ENCODE measurements around the gene CLASRP.

CLASRP gene

GRCh38 chr19:45098521-45099466, 59.9 kb downstream of the CLASRP start:
- no peak for TF ChIP-seq CTCF (IDR thresholded peaks at IDR 0.05; ENCODE audit: poor library complexity, severe bottlenecking)
- peaks cover 20% of the 10 kb centered on the region for H3K4me1 ChIP-seq (ENCODE audit: insufficient read depth, poor library complexity, severe bottlenecking)
- H3K9me3 ChIP-seq (ENCODE audit: severe bottlenecking): no peaks in the 10 kb centered on the region
- no peaks in the 10 kb centered on the region for H3K27me3 ChIP-seq (ENCODE audit: insufficient read depth, poor library complexity, severe bottlenecking)
- H3K4me3 ChIP-seq (ENCODE audit: severe bottlenecking): no peak overlapping the region
- peak; percentile 8; the same call in 2 of the 3 replicates for ATAC-seq (ENCODE audit: low read depth)
- peak overlapping the region; percentile 48 for H3K27ac ChIP-seq (ENCODE audit: poor library complexity, severe bottlenecking)
- no peak for DNase-seq (ENCODE audit: low spot score)
- no peaks in the 10 kb centered on the region; the same call in 1 of the 2 replicates for H3K36me3 ChIP-seq (ENCODE audit: low read depth)

DNA sequence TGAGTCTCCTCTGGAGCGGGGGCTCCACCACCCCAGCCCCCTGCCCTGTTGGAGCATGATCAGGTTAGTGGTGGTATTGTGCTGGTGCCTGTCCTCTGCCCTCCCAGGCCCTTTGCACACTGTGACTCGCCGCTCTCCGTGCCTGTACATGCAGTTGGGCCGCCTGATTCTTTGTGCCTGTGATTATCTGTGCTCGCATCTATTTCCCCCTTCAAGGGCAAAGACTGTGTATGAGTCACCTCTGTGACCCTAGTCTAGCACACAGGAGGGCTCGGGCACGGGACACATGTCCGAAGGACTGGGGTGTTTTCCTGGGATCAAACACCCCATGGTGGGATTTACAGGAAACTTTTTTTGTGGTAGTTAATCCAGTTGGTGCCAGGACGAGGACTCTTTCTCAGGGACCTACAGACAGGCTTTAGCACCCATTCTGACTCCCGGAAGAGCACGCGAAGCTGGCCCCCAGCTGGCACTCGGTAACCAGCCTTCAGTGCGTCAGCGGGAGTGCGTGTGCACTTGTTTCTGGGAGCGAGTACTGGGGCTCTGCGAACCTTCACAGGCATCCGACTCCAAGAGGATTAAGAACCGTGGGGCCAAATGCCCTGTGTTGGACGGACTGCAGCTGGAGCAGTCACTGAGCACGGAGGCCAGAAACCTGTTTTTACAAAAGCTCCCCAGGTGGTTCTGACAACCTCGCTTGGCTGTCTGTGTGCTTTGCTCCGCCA, 60.8 kb downstream of the CLASRP start:
- Histone ChIP-seq H3K4me3 (ENCODE audit: severe bottlenecking) (no peak overlapping the region), H3K27me3 (ENCODE audit: insufficient read depth, poor library complexity, severe bottlenecking) (no peaks in the 10 kb centered on the region), H3K36me3 (ENCODE audit: low read depth) (no peaks in the 10 kb centered on the region; the same call in 1 of the 2 replicates), H3K9me3 (ENCODE audit: severe bottlenecking) (no peaks in the 10 kb centered on the region), H3K4me1 (ENCODE audit: insufficient read depth, poor library complexity, severe bottlenecking) (peaks cover 20% of the 10 kb centered on the region), H3K27ac (ENCODE audit: poor library complexity, severe bottlenecking) (peak overlapping the region; percentile 48)
- no peak for ATAC-seq (ENCODE audit: low read depth)
- no peak for TF ChIP-seq CTCF (IDR thresholded peaks at IDR 0.05; ENCODE audit: poor library complexity, severe bottlenecking)
- no peak for DNase-seq (ENCODE audit: low spot score)

- Histone ChIP-seq H3K4me3 (ENCODE audit: severe bottlenecking) (no peak overlapping the region), H3K27ac (ENCODE audit: poor library complexity, severe bottlenecking) (peak overlapping the region; percentile 48), H3K27me3 (ENCODE audit: insufficient read depth, poor library complexity, severe bottlenecking) (no peaks in the 10 kb centered on the region), H3K4me1 (ENCODE audit: insufficient read depth, poor library complexity, severe bottlenecking) (peaks cover 20% of the 10 kb centered on the region), H3K36me3 (ENCODE audit: low read depth) (no peaks in the 10 kb centered on the region; the same call in 1 of the 2 replicates), H3K9me3 (ENCODE audit: severe bottlenecking) (no peaks in the 10 kb centered on the region)
- TF ChIP-seq CTCF (IDR thresholded peaks at IDR 0.05; ENCODE audit: poor library complexity, severe bottlenecking): no peak
- no peak for DNase-seq (ENCODE audit: low spot score)
- no peak for ATAC-seq (ENCODE audit: low read depth)
Measured at GRCh38 chr19:45100201-45100600, 61.4 kb downstream of the CLASRP start.

GRCh38 chr19:45100846-45101252, 62.0 kb downstream of the CLASRP start:
- DNase-seq (ENCODE audit: low spot score) (no peak), ATAC-seq (ENCODE audit: low read depth) (no peak)
- Histone ChIP-seq H3K27me3 (ENCODE audit: insufficient read depth, poor library complexity, severe bottlenecking) (no peaks in the 10 kb centered on the region), H3K9me3 (ENCODE audit: severe bottlenecking) (no peaks in the 10 kb centered on the region), H3K4me3 (ENCODE audit: severe bottlenecking) (no peak overlapping the region), H3K4me1 (ENCODE audit: insufficient read depth, poor library complexity, severe bottlenecking) (peaks cover 20% of the 10 kb centered on the region), H3K36me3 (ENCODE audit: low read depth) (no peaks in the 10 kb centered on the region; the same call in 1 of the 2 replicates), H3K27ac (ENCODE audit: poor library complexity, severe bottlenecking) (no peak overlapping the region)
- no peak for TF ChIP-seq CTCF (IDR thresholded peaks at IDR 0.05; ENCODE audit: poor library complexity, severe bottlenecking)
